SK-N-SH (cell line): ENCODE data around the gene OTOR. TPM values are rescaled to one million over a fixed set of nuclear protein-coding genes. Genes with fewer than 3 reads are reported as not detected.

ENCODE experiments used
- CTCF ChIA-PET: fragments of 300-600, 350-600 bp; formaldehyde crosslinking; extraction: SDS; loops from one replicate; lab custom pipeline; 2021; lab: Yijun Ruan, JAX
- POLR2A ChIA-PET: fragments of 350-600 bp; sonication (Branson Sonifier 250); formaldehyde crosslinking; extraction: SDS; loops from one replicate; lab custom pipeline; 2020; ENCODE audit warnings: antibody characterized with exemption, inconsistent platforms; lab: Yijun Ruan, JAX
- DNase-seq: peaks from one replicate; pipeline ENCODE4 v3.0.0; 2012
- H2AFZ ChIP-seq: fragments of 200-600 bp; sonication (generic); 2 replicates; pipeline ENCODE4 v1.8.1; 2016; ENCODE audit warnings: antibody characterized with exemption, mild to moderate bottlenecking, low read depth
- H3F3A ChIP-seq: fragments of 200-600 bp; sonication (generic); replicated peaks from 2 replicates; pipeline ENCODE3; 2016; ENCODE audit warnings: antibody characterized with exemption, mild to moderate bottlenecking; ENCODE audit not compliant: insufficient read depth
- H3K27ac ChIP-seq, 2 experiments: fragments of 200-500 bp in 1 of 2; fragments of 200-600 bp in 1 of 2; sonication (Bioruptor generic) in 1 of 2; sonication (generic), shearing (Covaris generic) in 1 of 2; 2 replicates each; pipeline versions ENCODE4 v1.5.1 to v1.6.1; 2014 to 2016; ENCODE audit warnings: low read depth in 2 of 2, inconsistent platforms in 1 of 2, low read length in 1 of 2, mild to moderate bottlenecking in 1 of 2, mixed read lengths in 1 of 2
- H3K27me3 ChIP-seq: fragments of 200-600 bp; sonication (generic), shearing (Covaris generic); 2 replicates; pipeline ENCODE4 v1.6.1; 2016; ENCODE audit warnings: mixed run types; ENCODE audit not compliant: insufficient read depth
- H3K36me3 ChIP-seq, 2 experiments: fragments of 200-500 bp in 1 of 2; fragments of 200-600 bp in 1 of 2; sonication (Bioruptor generic) in 1 of 2; sonication (generic) in 1 of 2; replicated peaks in 1 of 2; 2 replicates each; pipeline versions ENCODE3 to v1.5.1; 2014 to 2016; ENCODE audit warnings: low read length in 1 of 2, mild to moderate bottlenecking in 1 of 2; ENCODE audit not compliant: insufficient read depth in 2 of 2, control insufficient read depth in 1 of 2
- H3K4me1 ChIP-seq, 2 experiments: fragments of 200-500 bp in 1 of 2; fragments of 200-600 bp in 1 of 2; sonication (Bioruptor generic) in 1 of 2; sonication (generic), shearing (Covaris generic) in 1 of 2; 2 replicates each; pipeline versions ENCODE4 v1.5.1 to v1.6.1; 2014 to 2016; ENCODE audit warnings: low read depth in 1 of 2, low read length in 1 of 2, mixed run types in 1 of 2; ENCODE audit not compliant: insufficient read depth in 2 of 2, control insufficient read depth in 1 of 2
- H3K4me2 ChIP-seq: fragments of 200-600 bp; sonication (generic), shearing (Covaris generic); 2 replicates; pipeline ENCODE4 v1.6.1; 2017; ENCODE audit warnings: mixed run types
- H3K4me3 ChIP-seq, 2 experiments: fragments of 200-500 bp in 1 of 2; fragments of 200-600 bp in 1 of 2; sonication (Bioruptor generic) in 1 of 2; sonication (generic), shearing (Covaris generic) in 1 of 2; 2 replicates each; pipeline versions ENCODE4 v1.5.1 to v1.8.1; 2014 to 2016; ENCODE audit warnings: low read depth in 2 of 2, inconsistent platforms in 1 of 2, low read length in 1 of 2, mild to moderate bottlenecking in 1 of 2, mixed read lengths in 1 of 2, moderate library complexity in 1 of 2
- H3K79me2 ChIP-seq: fragments of 200-600 bp; sonication (generic); 2 replicates; pipeline ENCODE4 v1.8.1; 2017; ENCODE audit warnings: mild to moderate bottlenecking; ENCODE audit not compliant: insufficient read depth
- H3K9ac ChIP-seq: fragments of 200-600 bp; sonication (generic); 2 replicates; pipeline ENCODE4 v1.6.1; 2017; ENCODE audit warnings: mixed run types
- H3K9me2 ChIP-seq: fragments of 200-600 bp; sonication (generic); 2 replicates; pipeline ENCODE4 v1.6.1; 2017; ENCODE audit warnings: mixed run types
- H3K9me3 ChIP-seq: fragments of 200-600 bp; sonication (generic); 2 replicates; pipeline ENCODE4 v1.6.1; 2017; ENCODE audit warnings: mixed run types, mild to moderate bottlenecking, moderate library complexity
- H4K20me1 ChIP-seq: fragments of 200-600 bp; sonication (generic); 2 replicates; pipeline ENCODE4 v1.6.1; 2017; ENCODE audit warnings: mild to moderate bottlenecking, mixed run types; ENCODE audit not compliant: insufficient read depth
- ELF1 ChIP-seq: IDR thresholded peaks from 2 replicates; pipeline ENCODE4 v1.4.0; 2012
- EP300 ChIP-seq, 2 experiments: IDR thresholded peaks; 2 replicates each; pipeline versions ENCODE4 v1.4.0 to v1.6.1; 2012; ENCODE audit warnings: borderline replicate concordance in 1 of 2, low read depth in 1 of 2, low read length in 1 of 2
- FOSL2 ChIP-seq: IDR thresholded peaks from 2 replicates; pipeline ENCODE4 v1.4.0; 2012; ENCODE audit warnings: low read depth, mild to moderate bottlenecking, moderate library complexity, borderline replicate concordance
- FOXJ3 ChIP-seq: sonication (generic); formaldehyde crosslinking; IDR thresholded peaks from 2 replicates; pipeline ENCODE4 v1.5.1; 2020; ENCODE audit warnings: mild to moderate bottlenecking, missing genetic modification reagents
- MEF2A ChIP-seq: IDR thresholded peaks from 2 replicates; pipeline ENCODE4 v1.4.0; 2012; ENCODE audit warnings: low read depth, borderline replicate concordance
- MXI1 ChIP-seq: IDR thresholded peaks from 2 replicates; pipeline ENCODE4 v1.6.1; 2012; ENCODE audit warnings: mild to moderate bottlenecking, low read depth, low read length, improper control_type of control experiment
- NFIC ChIP-seq: IDR thresholded peaks from 2 replicates; pipeline ENCODE4 v1.4.0; 2012; ENCODE audit warnings: borderline replicate concordance
- RAD21 ChIP-seq: IDR thresholded peaks from 2 replicates; pipeline ENCODE4 v1.6.1; 2012; ENCODE audit warnings: mild to moderate bottlenecking, low read length
- RFX5 ChIP-seq: IDR thresholded peaks from 2 replicates; pipeline ENCODE4 v1.6.1; 2012; ENCODE audit warnings: mild to moderate bottlenecking, improper control_type of control experiment, low read length
- SIN3A ChIP-seq: IDR thresholded peaks from 2 replicates; pipeline ENCODE4 v1.6.1; 2012; ENCODE audit warnings: low read depth, mild to moderate bottlenecking, low read length, moderate library complexity, borderline replicate concordance
- SMC3 ChIP-seq: IDR thresholded peaks from 2 replicates; pipeline ENCODE4 v1.6.1; 2012; ENCODE audit warnings: low read depth, low read length, improper control_type of control experiment
- TCF12 ChIP-seq: IDR thresholded peaks from 2 replicates; pipeline ENCODE4 v1.4.0; 2012
- WGBS: methylation state at CpG from one replicate; pipeline ENCODE4 v1.1.6; 2017; ENCODE audit warnings: low lambda C conversion rate; 5-methylcytosine and 5-hydroxymethylcytosine counted together
- polyA plus RNA-seq, 3 experiments: library from polyadenylated mRNA; depleted of rRNA; stranded (reverse); fragments of >200 nt; gene quantifications; 2 replicates each; pipeline ENCODE4 v1.2.3, GENCODE V29; 2012
- TF ChIP-seq, protein P1 (sequence below): fragments of 200-600 bp; sonication (generic); IDR thresholded peaks from 2 replicates; pipeline ENCODE4 v1.6.1; 2017; ENCODE audit warnings: antibody characterized with exemption, mild to moderate bottlenecking, moderate library complexity

Gene OTOR, protein sequence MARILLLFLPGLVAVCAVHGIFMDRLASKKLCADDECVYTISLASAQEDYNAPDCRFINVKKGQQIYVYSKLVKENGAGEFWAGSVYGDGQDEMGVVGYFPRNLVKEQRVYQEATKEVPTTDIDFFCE
- not detected in 2 replicates for polyA plus RNA-seq (2012; rRNA removed)
- polyA plus RNA-seq (2012; cell fraction: cytosol; rRNA removed): 0.03 and 0.05 TPM in 2 replicates
- not detected in 2 replicates for polyA plus RNA-seq (2012; cell fraction: nucleus; rRNA removed)

DNA sequence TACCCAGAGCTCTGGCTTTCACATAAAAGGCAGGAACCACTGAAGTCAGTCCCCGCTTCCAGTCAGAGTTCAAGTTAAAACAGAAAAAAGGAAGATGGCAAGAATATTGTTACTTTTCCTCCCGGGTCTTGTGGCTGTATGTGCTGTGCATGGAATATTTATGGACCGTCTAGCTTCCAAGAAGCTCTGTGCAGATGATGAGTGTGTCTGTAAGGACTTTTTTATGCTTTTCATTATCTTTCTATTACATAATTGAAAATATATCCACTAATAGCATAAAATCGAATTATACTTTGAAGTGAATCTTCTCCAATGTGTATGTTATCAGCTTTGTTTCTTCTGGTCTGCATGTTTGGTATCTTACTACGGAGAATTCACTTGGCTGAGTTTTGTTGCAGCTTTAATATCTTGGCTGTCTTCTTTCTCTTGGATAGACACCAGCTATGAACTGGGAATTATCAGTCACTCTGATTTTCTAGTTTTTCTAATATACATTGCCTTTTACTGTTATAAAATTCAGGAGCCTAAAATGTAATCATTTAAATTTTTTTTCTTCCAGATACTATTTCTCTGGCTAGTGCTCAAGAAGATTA, at the start of gene OTOR:
Gene OTOR (plus strand): TSS at position 51 of the 593 bp plus-strand sequence. CDS start 44 bp downstream, at position 95.
- CTCF ChIA-PET: interaction anchor here (1.0 to 1.5 kb wide), 3 partner anchors 13 to 273 kb away, joined by 3 to 18 read pairs (median 4); no protein-coding TSS in a partner anchor

DNA sequence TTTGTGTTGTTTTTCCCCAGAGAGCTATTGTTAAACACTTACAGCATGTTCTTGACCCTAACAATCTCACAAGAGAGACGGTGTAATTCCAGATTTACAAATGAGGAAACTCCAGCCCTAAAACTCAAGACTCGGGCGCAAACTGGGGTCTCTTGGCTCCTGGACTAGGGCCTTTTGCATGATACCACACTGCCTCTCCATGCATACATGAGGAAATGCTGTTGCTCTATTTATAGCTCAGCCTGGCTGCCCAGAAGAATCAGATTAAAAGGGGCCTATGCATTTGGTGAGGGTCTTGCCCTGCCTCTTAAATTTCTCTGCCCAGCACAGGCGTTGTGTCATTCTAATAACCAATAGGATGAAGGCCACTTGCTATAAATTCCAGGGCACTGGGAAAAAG, 48.9 kb upstream of the OTOR start:
- no peaks in the 10 kb centered on the region for H3K36me3 ChIP-seq
- POLR2A ChIA-PET: no interaction called here
- H3F3A ChIP-seq: no peaks in the 10 kb centered on the region
- H3K9ac ChIP-seq: no peak overlapping the region
- H4K20me1 ChIP-seq: no peaks in the 10 kb centered on the region
- no peak overlapping the region for H2AFZ ChIP-seq
- H3K27ac ChIP-seq: no peak overlapping the region
- TF ChIP-seq SMC3 (peak; percentile 26; the same call in 1 of the 2 replicates), FOSL2 (no peak), MEF2A (no peak), RAD21 (peak; percentile 62), SIN3A (no peak), ELF1 (no peak)
- WGBS: 46% methylated on average over 4 of the region's 4 CpGs
- DNase-seq: peak; percentile 10
- no peaks in the 10 kb centered on the region for H3K27me3 ChIP-seq
- CTCF ChIA-PET: interaction anchor here (0.6 to 1.3 kb wide), 4 partner anchors 9 to 181 kb away, joined by 3 to 4 read pairs (median 3); no protein-coding TSS in a partner anchor
- H3K4me1 ChIP-seq: no peaks in the 10 kb centered on the region; a peak in 1 of 4 replicates
- no peaks in the 10 kb centered on the region for H3K9me2 ChIP-seq
- H3K79me2 ChIP-seq: no peaks in the 10 kb centered on the region
- H3K4me3 ChIP-seq: no peak overlapping the region; a peak in 1 of 4 replicates
- no peak overlapping the region for H3K4me2 ChIP-seq
- no peaks in the 10 kb centered on the region for H3K9me3 ChIP-seq

More for the DNA sequence above, at the start of gene OTOR:
- Histone ChIP-seq H3K27ac (peak within 1 kb of the TSS in 1 of 2 experiments; percentile 76; a peak in 2 of 4 replicates), H2AFZ (no peak within 1 kb of the TSS), H3K4me1 (peaks cover 0 to 3% of the 10 kb centered on the region in 2 experiments; a peak in 2 of 4 replicates), H3K79me2 (no peaks in the 10 kb centered on the region), H3K27me3 (0 out of 2 replicates have a peak, but pooled peaks cover 5% of the 10 kb centered on the region), H3F3A (no peaks in the 10 kb centered on the region), H3K36me3 (no peaks in the 10 kb centered on the region), H3K9me2 (no peaks in the 10 kb centered on the region), H4K20me1 (no peaks in the 10 kb centered on the region), H3K9ac (no peak within 1 kb of the TSS), H3K9me3 (no peaks in the 10 kb centered on the region), H3K4me2 (no peak within 1 kb of the TSS), H3K4me3 (no peak within 1 kb of the TSS)
- TF ChIP-seq RFX5 (no peak), NFIC (no peak), MXI1 (no peak)
- peak; percentile 22 for DNase-seq
- 28% methylated on average over 5 of the region's 5 CpGs for WGBS
- POLR2A ChIA-PET: no interaction called here

DNA sequence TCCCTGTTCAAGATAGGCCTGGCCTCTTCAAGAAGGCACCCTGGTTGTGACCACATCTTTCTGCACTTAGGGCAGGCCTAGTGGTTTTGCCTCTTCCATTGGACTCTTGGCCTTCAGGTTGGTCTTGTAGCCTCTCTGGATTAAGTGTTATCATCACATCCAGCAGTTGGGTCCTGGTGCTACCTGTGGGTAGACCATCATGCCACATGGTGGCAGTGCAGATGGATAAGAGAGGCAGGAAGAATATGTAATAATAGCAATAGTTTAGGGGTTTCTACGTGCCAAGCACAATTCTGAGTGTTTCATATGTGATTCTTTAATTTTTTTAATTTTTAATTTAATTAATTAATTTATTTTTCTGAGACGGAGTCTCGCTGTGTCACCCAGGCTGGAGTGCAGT, 46.9 kb upstream of the OTOR start:
- no peaks in the 10 kb centered on the region for H3K79me2 ChIP-seq
- TF ChIP-seq SMC3: peak; percentile 10; the same call in 1 of the 2 replicates
- TF ChIP-seq FOXJ3 (CRISPR knock-in tag): no peak
- no peak for TF ChIP-seq EP300 (IDR thresholded peaks at IDR 0.05; ENCODE audit: borderline replicate concordance in 1 of 2, low read depth in 1 of 2, low read length in 1 of 2)
- TF ChIP-seq TCF12: no peak
- TF ChIP-seq NFIC: no peak
- peak; percentile 22 for TF ChIP-seq RAD21
- TF ChIP-seq, protein P1, sequence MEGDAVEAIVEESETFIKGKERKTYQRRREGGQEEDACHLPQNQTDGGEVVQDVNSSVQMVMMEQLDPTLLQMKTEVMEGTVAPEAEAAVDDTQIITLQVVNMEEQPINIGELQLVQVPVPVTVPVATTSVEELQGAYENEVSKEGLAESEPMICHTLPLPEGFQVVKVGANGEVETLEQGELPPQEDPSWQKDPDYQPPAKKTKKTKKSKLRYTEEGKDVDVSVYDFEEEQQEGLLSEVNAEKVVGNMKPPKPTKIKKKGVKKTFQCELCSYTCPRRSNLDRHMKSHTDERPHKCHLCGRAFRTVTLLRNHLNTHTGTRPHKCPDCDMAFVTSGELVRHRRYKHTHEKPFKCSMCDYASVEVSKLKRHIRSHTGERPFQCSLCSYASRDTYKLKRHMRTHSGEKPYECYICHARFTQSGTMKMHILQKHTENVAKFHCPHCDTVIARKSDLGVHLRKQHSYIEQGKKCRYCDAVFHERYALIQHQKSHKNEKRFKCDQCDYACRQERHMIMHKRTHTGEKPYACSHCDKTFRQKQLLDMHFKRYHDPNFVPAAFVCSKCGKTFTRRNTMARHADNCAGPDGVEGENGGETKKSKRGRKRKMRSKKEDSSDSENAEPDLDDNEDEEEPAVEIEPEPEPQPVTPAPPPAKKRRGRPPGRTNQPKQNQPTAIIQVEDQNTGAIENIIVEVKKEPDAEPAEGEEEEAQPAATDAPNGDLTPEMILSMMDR: peak; percentile 34; the same call in 1 of the 2 replicates
- TF ChIP-seq RFX5: no peak
- ChIA-PET POLR2A (no interaction called here), CTCF (interaction anchor here (0.7 kb wide), 1 partner anchor 101 kb away, joined by 3 read pairs; no protein-coding TSS in a partner anchor)
- DNase-seq: no peak
- H2AFZ ChIP-seq: no peak overlapping the region
- no peak overlapping the region for H3K9ac ChIP-seq
- H3K9me2 ChIP-seq: no peaks in the 10 kb centered on the region
- no peaks in the 10 kb centered on the region for H3K9me3 ChIP-seq
- no peaks in the 10 kb centered on the region for H3K27me3 ChIP-seq
- no peaks in the 10 kb centered on the region for H3F3A ChIP-seq
- WGBS: 61% methylated on average over 3 of the region's 3 CpGs
- H3K27ac ChIP-seq: no peak overlapping the region
- H3K4me2 ChIP-seq: no peak overlapping the region
- H4K20me1 ChIP-seq: no peaks in the 10 kb centered on the region
- H3K36me3 ChIP-seq: no peaks in the 10 kb centered on the region
- no peak overlapping the region for H3K4me3 ChIP-seq
- H3K4me1 ChIP-seq: no peaks in the 10 kb centered on the region; a peak in 1 of 4 replicates
